NCI-H1694 treated with DMSO at 0.1 percent for 48 hours (cell line): ENCODE measurements around the gene TUBB6.

ENCODE experiments used
- DNase-seq: peaks from one replicate; lab custom pipeline; 2025; lab: John Stamatoyannopoulos, UW

Gene TUBB6

DNA sequence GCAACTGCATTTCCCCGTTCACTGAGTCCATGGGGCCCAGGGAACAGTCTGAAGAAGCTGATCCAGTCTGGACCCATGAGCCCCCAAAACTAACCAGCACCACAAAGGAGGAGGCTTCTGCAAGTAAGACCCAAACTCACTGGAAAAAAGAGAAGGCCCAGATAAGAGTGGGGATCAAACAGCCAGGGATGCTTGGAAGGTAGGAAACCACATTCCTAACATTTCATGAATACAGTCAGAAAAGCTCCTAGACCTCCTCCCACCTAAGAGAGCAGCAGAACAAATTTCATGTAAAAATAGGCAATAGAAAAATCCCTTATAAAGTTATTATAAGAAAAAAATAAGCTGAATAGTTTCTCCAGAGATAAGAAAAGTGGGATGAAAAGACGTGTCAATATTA is 30.3 kb downstream of the TUBB6 start:
- no peak for DNase-seq

DNA sequence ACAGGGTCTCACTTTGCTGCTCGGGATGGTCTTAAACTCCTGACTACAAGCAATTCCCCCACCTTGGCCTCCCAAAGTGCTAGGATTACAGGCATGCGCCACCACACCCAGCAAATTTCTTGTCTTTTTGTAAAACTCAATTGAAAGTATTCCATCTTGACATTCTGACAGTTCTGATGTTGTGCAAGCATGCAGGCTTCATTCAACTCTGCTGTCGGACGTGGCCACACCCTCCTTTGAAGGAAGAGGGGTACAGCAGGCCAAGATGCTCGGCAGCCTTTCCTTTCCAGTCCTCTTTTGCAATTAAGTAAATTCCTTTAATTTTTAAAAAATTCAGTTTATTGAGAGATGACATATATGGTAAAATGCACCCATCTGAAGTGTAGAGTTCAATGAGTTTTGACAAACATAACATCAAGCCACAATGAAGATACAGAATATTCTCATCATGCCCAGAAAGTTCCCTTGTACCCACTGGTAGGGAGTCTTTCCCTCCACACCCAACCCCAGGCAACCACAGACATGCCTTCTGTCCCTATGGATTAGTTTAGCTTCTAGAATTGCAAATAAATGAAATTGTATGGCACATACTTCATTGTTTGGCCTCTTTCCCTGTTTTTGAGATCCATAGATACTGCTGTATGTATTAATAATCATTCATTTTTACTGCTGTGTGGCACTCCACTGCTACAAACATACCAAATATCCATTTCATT is 33.1 kb downstream of the TUBB6 start:
- DNase-seq = no peak

DNA sequence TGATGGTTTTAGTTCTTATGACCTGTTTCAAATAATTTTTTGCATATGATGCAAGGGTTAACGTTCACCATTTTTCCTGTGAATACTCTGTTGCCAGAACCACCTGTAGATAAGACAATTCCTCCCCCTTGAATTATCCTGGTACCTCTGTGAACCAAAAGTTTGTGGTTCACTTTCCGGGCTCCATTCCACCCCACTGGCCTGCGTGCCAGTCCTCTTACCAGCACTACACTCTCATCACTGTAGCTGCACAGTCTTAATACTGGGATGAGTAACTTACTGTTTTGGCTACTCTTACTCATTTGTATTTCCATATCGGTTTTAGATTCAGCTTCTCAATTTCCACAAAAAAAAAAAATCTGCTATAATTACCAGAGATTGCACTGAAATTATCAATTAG is 34.6 kb downstream of the TUBB6 start:
- DNase-seq = no peak

DNA sequence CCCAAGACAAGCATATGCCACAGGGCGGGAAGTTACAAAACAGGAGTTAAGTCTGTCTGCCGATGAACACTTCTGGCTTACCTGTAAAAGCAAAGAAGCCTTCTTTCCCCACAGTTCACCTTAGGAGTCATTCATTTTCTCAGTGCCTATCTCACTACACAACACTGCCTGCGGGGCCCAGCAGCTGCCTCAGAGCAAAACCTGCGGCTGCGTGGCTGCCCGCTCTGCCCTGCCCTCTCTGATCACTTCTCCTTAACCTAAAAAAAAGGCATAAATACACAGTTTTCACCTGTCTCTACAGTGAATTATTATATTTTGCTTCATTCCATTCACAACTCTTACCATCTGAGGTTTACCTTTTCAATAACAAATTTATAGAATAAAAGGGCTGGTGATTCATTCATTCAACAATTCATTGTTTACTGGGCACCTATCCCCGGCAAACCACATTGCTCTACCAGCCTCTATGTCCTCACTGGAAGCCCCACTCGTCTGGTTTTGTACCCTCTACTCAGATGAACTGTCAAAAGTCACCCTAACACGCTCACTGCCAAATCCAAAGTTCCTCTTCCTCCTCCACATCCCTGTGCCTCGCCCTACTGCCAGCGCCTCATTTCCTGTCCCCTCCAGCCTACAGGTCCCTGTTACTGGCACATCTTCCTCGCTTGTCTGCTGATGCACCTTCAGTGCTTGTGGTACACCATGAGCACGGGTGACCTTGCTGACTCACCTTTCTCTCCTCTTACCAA is 37.6 kb downstream of the TUBB6 start:
- no peak for DNase-seq

DNA sequence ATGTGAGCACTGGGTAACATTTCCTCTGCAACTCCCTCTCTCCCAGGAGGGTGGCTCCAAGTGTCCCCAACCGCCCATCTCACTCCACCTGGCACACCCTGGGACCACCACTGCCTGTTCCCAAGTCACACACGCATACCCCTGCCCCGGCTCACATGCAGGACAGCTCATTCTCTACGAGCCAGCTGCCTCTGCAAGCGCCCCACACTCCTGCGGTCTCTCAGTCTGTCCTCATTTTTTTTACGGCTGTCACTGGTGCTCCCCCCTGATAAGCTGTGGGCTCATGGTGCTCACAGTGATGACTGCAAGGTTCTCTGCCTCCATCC is 38.2 kb downstream of the TUBB6 start:
- no peak for DNase-seq

DNA sequence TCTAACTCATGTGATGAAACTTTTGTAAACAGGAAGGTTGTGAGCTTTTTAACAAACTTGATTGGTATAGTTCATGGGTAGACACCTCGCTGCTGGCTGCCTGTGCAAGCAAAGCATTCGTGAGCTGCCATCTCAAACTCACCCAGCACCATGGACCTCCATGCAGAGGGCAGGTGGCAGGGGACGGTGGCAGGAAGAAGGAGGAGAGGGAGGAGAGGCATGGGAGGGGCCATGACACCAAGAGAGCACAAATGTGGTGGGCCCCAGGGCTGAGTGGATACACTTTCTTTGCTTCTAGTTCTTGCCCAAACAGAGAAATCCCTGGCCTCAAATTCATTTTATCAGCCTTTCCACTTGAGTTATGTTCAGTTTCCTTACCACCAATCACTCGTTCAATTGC is 39.9 kb downstream of the TUBB6 start:
- DNase-seq = no peak

DNA sequence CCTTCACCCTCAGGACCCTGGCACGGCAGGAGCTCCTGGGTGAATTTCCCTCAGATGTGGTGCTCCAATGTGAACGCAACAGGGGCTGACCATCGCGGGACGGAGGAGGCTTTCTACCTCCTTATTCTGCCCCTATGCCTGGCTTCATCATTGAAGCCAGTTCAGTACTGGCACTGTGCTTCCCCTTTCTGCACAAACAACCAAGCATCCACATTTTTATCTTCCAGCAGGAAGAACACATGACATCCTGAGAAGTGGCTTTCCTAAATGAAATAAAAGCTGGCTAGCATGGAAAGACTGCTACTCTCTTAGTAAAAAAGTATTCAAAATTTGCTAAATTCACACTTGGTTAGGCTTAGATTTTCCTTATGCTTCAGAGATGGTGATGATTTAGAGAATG is 44.1 kb downstream of the TUBB6 start:
- DNase-seq = no peak

DNA sequence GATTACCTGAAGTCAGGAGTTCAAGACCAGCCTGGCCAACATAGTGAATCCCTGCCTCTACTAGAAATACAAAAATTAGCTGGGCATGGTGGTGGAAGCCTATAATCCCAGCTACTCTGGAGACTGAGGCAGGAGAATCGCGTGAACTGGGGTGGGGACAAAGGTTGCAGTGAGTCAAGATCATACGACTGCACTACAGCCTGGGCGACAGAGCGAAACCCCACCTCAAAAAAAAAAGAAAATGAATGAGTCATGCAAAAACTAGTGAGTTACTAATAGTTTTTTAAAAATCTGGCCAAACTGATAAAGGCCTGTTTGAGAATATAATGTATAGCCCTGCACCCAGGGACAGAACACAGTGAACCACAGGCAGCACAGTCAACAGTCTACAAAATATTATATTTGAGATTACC is 51.5 kb downstream of the TUBB6 start:
- no peak for DNase-seq

DNA sequence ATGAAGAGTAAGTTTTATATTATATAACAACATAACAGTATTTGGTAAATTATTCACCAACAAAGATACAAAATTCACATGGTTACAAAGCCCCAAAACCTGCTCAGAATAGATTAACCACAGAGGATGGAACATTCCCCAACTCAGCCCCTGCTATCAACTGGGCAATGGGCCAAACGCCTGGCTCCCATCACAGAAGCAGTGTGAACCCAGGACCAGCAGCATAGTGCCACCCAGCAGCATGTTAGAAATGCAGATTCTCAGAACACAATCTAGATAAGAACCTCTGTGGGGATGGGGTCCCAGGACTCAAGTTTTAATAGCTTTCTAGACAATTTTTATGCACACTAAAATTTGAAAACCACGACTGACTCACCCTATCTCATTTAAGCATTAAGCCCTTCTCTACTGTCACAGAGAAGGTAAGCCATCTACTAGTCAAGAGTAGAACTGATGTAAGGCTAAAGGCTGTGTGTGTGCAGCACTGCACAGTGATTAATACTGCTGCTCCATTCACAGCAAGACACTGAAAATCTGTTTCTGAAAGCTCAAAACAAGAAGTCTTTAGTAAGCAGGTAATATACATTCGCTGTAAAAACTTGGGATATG is 53.8 kb downstream of the TUBB6 start:
- DNase-seq = no peak

DNA sequence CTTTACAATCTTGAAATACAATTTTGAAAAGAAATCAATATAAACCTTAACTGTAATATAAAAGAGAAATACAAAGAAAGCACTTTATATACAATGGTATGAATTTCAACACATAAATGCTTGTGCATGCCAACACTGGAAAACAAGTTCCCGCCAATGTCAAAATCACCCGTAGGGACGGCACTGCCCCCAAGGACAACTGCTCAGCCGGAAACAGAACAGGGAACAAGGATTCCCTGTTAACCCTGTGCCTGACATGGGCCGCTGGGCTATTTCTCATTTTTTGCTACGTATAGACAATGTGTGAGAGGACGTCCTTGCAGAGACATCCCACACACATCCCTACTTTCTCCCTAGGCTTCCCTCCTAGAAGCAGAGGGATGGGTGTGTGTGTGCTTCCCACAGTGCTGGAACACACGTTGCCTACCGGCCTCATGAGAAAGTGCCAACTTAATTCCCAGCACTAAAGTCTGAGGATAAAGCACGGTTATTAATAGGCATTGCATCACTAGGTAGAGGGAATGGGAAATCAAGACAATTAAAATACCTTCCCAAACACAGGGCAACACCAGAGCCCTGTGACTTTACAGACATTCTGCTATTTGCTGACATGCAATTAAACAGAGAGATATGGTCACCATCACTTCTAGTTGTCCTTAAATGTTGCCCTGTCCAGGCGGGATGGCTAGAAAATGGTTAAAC is 54.6 kb downstream of the TUBB6 start:
- DNase-seq = no peak

DNA sequence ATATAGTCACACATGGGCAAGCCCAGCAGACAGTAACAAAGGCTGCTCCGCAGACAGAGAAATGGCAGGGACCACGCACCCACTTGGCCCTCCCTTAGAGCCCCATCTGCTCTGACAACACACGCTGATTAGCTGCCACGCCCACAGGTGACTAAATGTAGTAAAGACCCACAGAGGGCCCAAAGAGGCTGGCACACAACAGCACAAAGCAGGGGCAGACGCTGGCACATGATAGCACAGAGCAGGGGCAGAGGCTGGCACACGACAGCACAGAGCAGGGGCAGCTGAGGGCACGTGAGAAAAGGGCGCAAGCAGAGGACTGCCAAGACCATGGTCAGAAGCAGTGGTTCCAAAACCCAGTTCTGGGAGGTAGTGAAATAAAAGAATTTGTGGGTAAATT is 58.3 kb downstream of the TUBB6 start:
- DNase-seq = no peak

DNA sequence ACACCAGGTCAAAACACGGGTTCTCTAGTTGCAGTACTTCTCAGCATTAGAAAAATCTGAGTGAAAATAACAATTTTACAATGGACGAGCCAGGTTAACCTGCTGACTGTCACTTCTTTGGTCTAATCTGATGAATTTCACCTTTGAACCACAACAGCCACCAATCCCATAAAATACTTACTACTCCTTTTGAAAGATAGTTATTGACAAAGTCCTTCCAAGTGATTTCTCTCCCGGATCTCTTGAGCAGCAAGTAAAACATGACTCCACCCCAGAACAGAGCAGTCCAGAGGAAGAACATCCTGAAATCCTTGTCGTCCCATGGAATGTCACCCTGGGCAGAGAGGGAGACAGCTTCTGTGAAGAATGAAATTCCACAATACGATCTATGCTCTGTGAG is 58.7 kb downstream of the TUBB6 start:
- DNase-seq = no peak

DNA sequence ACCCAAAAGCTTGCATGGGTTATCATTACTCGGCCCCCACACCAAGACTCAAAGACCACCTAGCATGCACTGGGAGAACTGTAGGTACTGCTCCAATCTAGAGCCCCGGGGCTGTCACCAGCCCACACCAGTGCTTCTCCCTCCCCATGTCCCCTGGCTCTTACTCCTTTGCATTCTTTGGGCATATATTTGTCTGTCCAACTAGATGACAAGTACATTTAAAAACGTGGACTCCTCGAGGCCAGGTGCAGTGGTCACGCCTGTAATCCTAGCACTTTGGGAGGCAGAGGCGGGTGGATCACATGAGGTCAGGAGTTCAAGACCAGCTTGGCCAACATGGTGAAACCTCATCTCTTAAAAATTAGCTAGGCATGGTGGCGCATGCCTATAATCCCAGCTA is 61.2 kb downstream of the TUBB6 start:
- DNase-seq = no peak

DNA sequence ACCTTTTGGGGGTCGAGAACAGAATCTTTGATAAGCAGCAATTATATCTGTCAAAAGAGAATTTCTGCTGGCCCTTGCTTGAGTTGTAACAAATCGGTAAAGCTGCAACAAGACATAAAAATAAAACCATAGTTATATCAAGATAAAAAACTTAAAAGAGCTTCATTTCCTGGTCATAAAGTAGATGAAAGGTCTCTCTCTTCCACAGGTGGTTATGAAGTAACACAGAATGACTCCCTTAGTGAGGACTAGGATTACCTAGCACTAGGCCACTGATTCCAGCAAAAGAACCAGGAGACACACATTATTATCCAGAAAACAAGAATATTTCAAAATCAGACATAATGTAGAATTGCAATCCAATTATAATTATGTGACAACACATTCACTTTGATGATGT is 63.5 kb downstream of the TUBB6 start:
- no peak for DNase-seq

DNA sequence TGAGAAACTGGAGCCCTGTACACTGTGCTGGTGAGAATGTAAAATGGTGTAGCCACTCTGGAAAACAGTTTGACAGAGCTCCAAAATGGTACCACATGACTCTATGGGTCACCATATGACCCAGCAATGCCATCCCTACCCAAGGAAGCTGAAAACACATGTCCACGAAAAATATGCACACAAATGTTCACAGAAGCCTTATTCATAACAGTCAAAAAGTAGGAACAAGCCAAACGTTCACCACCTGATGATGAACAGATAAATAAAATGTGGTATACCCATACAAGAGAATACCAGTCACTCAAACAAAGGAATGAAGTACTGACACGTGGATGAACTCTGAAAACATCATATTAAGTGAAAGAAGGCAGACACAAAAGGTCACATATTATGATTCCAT is 64.4 kb downstream of the TUBB6 start:
- no peak for DNase-seq

DNA sequence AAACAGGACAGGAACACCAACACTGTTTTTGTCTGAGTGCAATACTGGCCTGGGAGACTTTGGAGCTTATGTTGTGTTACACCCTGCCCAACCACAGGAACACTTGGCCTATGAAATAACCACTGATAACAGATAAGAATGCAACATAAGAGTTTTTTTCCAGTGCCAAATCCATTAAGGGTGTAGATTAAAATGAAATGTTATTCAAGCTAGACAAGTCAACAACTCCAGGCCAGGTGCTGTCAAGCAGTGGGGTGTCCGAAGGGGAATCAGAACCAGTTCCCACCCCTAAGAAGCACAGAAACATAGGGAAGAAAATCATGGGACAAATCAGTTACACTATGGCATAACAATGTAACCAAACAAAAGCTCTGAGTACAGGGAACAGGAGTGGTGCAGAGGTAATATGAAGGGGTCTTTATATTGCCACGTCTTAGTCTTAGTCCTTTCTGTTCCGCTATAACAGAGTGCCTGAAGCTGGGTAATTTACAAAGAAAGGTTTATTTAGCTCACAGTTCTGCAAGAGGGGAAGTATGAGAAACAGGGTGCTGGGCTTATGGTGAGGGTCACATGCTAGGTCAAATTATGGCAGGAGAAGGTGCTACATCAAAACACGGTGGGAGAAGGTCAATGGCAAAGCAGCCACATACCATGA is 65.2 kb downstream of the TUBB6 start:
- no peak for DNase-seq

DNA sequence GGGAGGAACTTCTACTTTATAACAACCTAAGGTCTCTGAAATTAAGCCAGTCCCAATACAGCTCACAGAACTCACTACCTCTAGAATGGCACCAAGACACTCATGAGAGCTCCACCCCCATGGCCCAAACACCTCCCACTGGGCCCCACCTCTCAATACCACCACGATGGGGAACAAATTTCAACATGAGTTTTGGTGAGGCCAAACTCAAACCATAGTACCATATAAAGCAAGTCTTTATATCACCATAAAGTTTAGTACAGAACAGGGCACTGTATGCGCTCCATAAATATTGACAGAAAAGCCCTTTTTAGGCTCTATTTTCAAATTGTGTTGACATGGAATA is 65.7 kb downstream of the TUBB6 start:
- no peak for DNase-seq

DNA sequence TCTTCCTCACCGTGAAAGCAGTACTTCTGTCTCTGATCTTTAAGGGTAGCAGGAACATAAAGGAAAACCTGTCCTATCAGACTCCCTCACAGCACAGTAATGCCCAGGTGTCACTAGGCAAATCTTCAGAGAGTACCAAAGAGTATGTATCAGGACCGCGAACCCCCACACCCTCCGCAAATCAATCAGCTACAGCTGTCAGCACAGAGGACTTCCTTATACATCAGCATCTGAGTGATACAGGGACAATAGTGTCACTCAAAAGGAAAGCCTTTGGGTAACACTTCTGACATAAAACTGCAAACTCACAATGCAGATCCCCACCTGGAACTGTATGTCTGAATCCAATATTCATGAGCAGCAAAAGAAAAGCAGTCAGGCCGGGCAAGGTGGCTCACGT is 66.4 kb downstream of the TUBB6 start:
- DNase-seq = no peak
